GM21447 (cell line): ENCODE results near the gene RELN.

Experiments used
- ATAC-seq: cut with Tn5 transposase; IDR thresholded peaks from one replicate; pipeline ENCODE4 v1.9.1; 2021; ENCODE audit not compliant: unreplicated experiment

The RELN gene

DNA sequence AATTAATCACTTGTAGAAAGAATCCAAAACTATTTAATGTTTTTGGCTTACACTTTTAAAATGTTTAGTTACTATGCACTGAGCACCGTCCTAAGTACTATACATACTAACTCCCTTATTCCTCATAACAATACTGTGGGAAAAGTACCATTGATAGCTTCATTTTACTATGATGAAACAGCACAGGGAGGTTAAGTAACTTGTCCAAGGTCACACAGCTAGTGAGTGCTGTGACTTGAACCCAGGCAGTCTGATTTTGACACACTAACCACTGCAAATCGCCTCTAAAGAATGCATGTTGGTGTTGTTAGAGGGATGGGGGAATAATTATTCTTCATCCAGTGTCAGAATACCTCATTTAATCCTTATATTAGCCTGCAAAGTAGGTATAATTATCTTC lies 1.9 kb upstream of the RELN start:
- no peak for ATAC-seq

- no peak for ATAC-seq
Measured at GRCh38 chr7:103990991-103991390, 1.5 kb upstream of the RELN start.

- ATAC-seq: no peak
Measured at GRCh38 chr7:103989785-103990767, 618 bp upstream of the RELN start.

DNA sequence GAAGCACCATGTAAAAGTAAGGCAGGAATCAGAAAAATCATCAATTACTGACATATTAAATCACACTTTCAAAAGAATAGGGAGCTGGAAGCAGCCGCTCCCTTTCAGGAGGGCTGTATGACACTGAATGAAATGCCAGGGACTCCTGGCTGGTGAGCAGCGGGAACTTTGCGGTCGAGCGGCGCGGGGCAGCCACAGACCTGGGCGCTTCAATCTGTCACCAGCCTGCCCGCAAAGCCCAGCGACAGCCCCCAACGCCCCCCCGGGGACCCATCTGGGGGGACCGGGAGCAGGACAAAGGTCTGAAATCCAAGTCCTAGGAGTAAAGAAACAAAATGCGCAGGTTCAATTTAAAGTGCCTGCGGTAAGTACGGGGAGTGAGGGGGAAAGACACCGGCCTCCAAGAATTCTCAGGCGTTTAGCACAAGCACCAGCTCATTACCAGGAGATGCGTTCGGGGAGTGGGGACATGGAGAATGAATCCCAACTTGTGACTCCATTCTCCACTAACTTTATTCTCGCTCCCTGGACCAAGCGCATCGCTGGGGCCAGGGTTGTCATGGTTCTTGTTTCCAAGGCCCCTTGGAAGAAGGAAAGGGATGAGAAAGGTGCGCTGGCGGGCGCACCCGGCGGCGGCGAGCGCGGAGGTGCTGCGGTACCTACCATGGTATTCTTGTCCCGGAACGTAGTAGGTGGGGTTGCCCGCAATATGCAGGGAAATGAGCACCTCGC lies 824 bp downstream of the RELN start:
- no peak for ATAC-seq

DNA sequence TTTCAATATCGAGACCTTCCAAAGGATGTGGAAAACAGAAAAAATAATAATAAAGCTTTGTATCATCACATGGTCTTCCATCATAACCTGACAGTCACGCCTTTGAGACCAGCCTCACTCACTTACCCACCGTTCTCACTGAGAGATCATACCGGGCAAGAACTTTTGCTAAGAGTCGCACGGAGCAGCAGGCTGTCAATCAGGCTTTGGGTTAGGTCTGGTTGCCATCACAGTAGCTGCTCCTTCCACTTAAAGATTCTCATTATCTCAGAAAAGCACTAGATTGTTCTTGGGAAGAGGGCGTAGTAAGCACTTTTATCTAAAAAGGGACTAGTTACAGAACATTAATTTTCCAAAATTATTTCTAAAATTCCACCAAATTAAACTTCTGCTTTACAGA lies 2.0 kb downstream of the RELN start:
- no peak for ATAC-seq

DNA sequence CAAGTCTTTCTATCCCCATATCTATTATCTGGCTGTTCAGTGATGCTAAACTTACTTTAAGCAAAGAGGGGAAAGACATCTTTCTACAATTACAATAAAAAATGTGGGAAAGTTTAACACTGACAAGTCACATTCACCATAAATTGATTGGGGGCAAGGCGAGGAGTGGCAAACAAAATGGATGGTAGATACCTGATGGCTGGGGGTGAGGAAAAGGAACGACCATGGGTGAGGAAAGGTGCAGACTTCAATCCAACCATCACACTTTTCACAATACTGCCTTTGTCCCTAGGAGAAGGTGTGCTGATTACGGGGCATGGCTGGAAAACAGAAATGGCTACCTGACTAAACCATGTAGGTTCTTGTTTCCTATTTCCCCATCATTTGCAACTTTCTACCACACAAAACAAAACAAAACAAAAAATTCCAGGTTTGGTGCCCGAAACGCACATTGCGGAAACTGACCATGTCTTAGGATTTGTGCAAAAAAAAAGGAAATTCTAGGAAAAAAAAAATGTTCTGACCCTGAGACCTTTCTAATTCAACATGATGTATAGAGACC lies 3.8 kb downstream of the RELN start:
- ATAC-seq: no peak

DNA sequence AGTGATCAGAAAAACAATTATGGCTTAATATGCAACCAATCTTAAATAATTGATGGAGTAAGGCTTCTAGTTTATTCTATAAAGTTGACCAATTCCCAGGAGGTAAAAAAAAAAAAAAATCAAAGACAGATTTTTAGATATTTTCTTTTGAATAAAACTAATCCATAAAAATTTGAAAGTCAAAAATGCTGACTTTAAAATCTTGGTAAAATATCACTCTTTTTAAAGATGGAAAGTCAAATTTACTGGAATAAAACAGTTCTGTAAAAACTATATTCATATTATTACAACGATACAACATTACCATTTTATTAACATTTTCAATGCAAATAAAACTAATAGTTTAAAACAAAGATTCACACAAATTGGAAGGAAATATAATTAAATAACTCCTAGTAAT lies 5.4 kb downstream of the RELN start:
- ATAC-seq: no peak

- no peak for ATAC-seq
Measured at GRCh38 chr7:103983201-103983977, 6.1 kb downstream of the RELN start.

- ATAC-seq: no peak
Measured at GRCh38 chr7:103981003-103981423, 8.4 kb downstream of the RELN start.

DNA sequence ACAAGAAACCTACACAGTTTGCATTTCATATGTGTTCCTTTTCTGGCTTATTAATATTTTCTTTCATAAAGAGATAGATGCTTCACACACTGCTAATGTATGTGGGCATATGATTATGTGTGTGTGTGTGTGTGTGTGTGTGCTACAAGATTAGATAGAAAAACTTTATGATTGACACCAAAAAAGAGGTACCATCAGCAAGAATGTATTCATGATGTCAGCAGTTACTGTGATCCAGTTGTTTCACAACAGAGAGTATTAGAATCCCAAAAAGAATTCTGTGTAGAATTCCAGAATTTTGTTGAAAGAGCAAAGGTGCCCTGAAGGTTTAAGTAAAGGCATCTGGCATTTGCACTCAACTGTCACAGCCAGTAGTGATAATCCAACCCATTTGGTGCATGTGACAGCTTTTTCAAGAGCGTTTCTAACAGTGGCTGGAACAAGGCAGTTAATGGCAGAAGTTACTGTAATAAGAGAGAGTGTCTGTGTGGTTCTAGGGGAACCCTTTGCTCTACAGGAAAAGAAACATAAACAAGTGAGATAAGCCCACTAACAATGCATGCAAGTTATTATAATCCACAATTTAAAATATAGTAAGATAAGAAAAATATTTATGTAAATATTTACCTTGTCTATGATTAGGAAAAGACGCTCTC lies 16.6 kb downstream of the RELN start:
- no peak for ATAC-seq

GRCh38 chr7:103967401-103967800 lies 22.1 kb downstream of the RELN start:
- ATAC-seq: no peak

DNA sequence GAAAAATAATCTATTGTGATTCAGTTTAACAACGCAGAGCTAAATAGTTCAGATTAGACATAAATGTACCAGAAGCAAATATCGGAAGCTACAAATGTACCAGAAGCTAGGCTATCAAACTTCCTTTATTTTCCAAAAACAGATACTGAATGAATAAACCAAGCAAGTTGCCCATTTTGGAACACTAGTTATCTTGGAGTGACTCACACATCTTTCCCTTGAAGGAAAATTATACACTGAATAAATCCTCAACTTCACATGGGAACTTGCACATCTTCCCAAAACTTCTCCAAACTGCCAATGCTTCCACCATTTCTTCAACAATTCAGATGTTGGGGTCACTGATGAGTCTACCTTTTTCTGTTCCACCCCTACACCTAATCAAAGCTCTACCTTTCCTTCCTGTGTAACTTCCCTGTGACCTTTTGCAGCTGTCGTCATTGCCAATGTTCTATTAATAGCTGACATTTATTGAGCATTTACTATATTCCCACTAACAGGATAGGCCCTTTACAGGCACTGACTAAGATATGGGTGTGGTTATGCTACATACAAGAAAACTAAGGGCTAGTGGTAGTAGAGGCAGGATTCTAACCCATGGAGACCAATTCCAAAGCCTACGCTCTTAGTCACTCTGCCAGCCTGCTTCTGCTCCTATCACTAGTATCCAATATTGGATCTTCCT lies 22.7 kb downstream of the RELN start:
- no peak for ATAC-seq

DNA sequence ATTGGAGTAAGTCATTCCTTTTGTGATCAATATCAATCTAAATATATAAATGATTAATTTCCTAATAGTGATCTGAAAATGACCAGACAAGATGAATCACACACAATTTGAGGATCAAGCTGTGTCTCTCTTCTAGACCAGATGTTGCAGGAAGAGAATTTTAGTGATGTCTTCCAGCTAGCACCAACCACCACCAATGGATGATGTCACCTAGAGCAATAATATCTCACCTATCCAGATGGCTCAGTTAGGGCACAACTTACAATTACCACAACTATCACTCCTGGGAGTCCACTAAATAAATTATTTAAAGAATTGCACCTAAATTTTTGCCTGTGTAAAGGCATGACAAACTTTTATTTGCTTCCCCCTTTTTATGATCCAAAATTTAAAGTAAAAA lies 25.2 kb downstream of the RELN start:
- ATAC-seq: no peak

DNA sequence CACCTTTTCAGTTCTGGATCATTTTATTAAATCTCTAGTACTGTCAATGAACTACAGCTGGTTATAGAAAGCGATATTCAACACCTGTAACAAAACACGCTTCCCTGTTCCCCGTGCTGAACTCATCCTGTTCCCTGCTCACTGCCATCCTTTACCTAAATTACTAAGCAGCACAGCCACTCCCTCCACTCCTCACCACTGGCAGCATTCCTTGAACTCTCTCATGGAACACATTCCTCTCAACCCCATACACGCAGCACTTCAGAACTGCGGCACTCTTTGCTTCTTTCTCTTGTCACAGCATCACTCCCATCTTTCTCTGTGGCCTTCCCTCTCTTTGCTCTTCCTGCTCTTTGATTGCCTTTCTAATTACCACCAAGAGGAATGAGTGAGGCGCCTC lies 27.4 kb downstream of the RELN start:
- ATAC-seq: no peak

DNA sequence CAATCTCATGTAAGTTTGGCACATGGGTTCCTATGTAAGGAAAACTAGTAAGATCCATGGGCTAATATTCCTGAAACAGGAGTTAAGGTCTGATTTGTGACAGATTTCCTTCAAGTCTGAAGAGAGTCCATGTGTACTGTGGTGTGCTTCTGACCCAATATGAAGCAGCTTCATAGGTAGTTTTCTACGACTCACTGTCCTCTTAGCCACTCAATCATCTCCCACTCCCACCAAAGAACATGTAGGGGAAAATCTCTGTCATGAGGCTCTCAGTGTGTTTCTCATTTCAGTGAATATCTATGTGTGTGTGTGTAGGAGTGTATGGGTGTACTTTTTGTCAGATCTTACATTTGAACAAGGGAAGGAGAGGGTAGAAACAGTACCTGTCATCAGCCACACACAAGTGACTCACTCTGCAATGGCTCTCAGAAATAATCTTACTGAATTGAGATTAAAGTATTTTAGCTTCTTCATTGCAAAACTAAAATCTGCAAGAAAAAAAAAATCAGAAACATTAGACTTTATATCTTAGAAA lies 31.1 kb downstream of the RELN start:
- ATAC-seq: no peak

DNA sequence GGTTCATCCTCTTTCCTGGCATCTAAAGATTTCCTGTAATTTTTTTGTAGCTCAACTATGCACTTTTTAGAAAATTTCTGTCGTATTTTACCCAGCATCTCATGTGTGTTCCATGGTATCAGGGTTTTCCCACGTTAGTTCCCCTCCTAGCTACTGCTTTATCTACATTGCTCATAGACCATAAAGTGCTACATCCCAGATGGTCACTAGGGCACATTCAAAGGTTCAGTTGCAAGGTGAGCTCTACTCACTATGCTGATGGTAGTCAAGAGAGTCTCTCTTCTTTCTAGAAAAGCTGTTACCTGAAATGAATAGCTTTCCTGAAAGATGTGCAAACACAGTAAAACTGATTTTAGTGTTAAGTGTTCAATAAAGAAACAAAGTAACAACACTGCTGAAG lies 33.5 kb downstream of the RELN start:
- ATAC-seq: no peak

GRCh38 chr7:103952408-103952807 lies 37.0 kb downstream of the RELN start:
- no peak for ATAC-seq

- ATAC-seq: no peak
Measured at GRCh38 chr7:103951311-103951710, 38.1 kb downstream of the RELN start.

DNA sequence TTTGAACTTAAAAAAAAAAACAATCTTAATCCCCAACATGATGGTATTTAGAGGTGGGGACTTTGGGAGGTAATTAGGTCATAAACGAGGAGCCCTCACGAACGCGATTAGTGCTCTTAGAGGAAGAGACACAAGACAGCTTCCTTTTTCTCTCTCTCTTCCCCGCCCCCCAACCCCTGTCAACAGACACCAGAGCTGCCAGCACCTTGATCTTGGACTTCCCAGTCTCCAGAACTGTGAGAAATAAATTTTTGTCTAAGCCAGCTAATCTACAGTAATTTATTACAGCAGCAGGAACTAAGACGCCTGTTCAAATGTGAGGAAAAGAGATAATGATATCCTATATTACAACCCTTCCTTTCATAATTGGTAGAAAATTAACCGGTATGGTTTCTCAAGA lies 40.1 kb downstream of the RELN start:
- no peak for ATAC-seq
